GM21825 (cell line): ENCODE measurements around the gene NDRG3.
"Not testable (repeated sequence)": the region's sequence is repeated elsewhere in the genome, so short reads cannot be mapped to it uniquely, and the experiment has no call there.

Source experiments
- ATAC-seq: cut with Tn5 transposase; IDR thresholded peaks from one replicate; pipeline ENCODE4 v1.9.1; 2021; ENCODE audit warnings: mild to moderate bottlenecking, moderate library complexity; ENCODE audit not compliant: unreplicated experiment

The NDRG3 gene

DNA sequence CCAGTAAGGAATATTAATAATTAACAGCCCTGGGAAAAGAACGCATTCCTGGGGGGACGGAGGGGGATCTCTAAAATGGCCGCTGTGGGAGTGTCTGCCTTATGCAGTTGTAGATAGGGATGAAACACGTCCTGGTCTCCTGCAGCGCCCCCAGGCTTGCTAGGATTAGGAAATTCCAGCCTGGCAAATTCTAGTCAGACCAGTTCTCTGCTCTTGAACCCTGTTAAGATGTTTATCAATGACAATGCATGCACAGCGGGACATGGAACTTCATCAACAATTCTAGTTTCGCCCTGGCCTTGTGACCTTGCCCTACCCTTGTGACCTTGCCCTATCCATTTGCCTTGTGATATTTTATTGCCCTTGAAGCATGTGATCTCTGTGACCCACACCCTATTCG lies 50.4 kb downstream of the NDRG3 start:
- ATAC-seq: not testable (repeated sequence)

DNA sequence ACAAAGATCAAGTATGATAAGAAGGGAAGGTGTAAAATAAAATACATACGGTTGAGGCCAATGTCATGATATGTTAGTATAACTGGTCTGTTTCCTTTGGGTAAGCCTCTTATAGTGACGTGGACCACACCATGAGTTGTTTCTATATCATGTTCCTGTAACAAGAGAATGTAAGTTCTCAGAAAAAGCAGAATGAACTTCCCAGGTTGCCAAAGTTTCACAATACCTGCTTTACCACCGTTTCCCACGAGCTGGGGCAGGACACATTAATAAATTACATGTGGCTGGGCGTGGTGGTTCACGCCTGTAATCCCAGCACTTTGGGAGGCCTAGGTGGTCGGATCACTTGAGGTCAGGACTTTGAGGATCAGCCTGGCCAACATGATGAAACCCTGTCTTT lies 57.3 kb downstream of the NDRG3 start:
- ATAC-seq: no peak

DNA sequence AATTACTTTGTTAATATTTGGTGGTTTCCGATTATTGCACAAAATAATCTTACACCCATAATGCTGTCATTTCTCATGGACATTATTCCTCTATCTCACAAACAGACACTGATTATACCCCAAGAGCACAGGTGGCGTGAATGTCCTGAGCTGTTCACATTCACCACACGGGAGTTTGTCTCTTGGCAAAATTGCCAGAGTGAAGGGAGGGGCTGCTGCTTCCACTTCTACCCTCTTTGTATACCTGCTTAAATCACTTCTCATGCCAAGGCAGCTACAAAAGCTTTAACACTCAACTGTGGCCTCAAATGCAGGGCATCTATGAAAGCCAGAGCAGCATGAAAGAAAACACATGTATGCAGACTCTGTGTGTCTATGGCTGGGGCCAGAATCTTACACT lies 58.0 kb downstream of the NDRG3 start:
- ATAC-seq: no peak

DNA sequence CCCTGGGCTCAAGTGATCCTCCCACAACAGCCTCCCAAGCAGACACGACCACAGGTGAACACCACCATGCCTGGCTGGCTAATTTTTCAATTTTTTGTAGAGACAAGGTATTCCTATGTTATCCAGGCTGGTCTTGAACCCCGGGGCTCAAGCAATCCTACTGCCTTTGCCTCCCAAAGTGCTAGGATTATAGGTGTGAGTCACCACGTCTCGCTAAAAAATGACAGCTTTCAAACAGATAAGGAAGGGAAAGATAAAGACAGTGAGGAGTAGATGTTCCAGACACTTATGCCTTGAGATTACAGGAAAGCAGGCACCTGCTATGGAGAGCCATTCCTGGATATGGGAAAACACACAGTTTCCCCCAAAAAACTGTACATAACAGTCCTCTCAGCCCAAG lies 58.9 kb downstream of the NDRG3 start:
- ATAC-seq: no peak

- no peak for ATAC-seq
Observed at GRCh38 chr20:36686504-36686903, 59.4 kb downstream of the NDRG3 start.

DNA sequence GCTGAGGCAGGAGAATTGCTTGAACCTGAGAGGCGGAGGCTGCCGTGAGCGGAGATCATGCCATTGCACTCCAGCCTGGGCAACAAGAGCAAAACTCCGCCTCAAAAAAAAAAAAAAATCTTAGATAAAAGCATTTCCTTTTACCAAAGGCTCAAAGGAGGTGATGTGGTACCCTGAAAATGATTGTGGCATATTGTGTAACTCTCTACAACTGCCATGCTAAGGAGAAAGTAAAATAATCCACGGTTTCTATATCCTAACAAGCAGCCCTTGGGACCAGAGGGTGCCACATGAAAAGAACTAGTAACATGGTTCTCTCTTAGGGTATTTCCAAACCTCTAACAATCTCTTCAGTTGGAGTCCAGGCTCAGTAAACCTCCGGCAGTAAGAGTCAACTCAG lies 61.1 kb downstream of the NDRG3 start:
- no peak for ATAC-seq

DNA sequence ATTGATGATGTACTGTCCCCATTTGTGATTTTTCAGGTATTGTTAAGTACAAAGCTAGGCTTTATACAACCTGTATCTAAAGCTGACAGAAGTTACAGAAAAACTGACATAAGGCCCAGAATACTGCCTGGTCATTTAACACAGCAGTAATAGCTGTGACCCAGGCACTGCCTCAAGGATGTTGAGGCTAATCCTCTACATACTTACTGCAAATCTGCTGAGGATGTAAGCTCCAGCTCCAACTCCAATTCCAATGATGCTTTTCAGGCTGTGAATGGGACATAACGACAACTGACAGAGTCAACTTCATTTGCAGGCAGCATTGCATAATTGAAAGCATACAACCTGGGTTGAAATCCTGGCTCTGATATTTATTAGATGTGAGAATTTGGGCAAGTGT lies 63.6 kb downstream of the NDRG3 start:
- ATAC-seq: no peak

DNA sequence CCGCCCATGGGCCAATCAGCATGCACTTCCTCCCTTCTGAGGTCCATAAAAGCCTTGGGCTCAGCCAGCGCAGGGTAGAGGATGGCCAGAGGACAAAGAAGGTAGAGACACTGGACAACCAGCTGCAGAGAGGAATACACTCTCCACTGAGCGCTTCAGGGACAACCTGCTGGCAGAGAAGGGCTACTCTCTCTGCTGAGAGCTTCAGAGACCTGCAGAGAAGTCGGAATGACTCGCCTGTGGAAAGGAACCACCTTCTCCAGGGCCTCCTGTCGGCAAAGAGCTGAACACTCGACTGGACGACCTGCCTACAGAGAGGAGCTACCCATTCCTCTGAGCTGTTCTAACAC lies 68.5 kb downstream of the NDRG3 start:
- no peak for ATAC-seq

DNA sequence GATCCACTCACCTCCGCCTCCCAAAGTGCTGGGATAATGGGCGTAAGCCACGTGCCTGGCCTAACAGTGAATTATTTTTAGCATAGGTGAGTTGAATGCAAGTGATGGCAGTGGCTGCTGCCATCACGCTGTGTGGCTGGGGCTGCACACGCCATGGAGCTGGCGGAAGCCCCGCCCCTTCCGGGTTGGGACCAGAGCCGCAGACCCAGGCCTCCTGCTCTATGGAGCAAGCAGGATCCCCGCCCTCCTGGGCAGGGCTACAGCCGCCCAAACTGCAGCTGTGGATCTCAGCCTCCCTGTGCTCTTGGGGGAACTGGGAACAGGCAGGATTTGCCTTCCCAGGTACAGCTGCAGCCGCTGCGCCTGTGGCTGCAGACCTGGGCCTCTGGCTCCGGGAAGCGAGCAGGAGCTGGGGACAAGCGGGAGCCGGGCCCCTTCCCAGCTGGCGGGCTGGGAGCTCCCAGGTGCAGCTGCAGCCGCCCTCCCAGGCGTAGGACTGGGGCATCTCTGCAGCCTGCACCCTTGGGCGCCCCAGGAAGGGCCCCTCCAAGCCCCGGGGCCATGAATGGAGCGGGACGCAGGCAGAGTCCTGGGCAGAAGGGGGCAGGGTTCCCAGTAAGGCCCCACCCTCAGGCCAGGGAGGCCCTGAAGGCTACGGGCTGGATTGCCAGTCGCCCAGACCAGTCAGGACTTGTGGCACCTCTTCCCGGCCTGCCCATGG lies 69.0 kb downstream of the NDRG3 start:
- no peak for ATAC-seq

GRCh38 chr20:36675545-36675944 lies 70.3 kb downstream of the NDRG3 start:
- not testable (repeated sequence) for ATAC-seq

DNA sequence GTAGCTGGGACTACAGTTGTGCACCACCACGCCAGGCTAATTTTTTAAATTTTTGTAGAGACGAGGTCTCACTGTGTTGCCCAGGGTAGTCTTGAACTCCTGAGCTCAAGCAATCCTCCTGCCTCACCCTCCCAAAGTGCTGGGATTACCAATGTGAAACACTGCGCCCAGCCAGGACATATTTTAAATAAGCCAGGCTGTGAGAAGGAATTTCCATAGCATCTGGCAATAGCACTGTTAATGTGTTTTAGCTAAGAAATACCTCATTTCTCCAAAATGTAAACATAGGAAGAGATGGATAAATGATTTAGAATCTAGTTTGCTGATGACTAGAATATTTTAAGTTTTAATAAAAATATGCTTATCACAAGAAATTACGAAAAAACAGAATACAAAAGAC lies 72.9 kb downstream of the NDRG3 start:
- no peak for ATAC-seq

GRCh38 chr20:36670665-36671357 lies 75.1 kb downstream of the NDRG3 start:
- no peak for ATAC-seq

GRCh38 chr20:36666181-36666740 lies 79.6 kb downstream of the NDRG3 start:
- no peak for ATAC-seq

GRCh38 chr20:36663031-36663430 lies 82.9 kb downstream of the NDRG3 start:
- no peak for ATAC-seq

- ATAC-seq: no peak
Observed at GRCh38 chr20:36658300-36658699, 87.6 kb downstream of the NDRG3 start.

GRCh38 chr20:36656733-36657132 lies 89.2 kb downstream of the NDRG3 start:
- no peak for ATAC-seq

DNA sequence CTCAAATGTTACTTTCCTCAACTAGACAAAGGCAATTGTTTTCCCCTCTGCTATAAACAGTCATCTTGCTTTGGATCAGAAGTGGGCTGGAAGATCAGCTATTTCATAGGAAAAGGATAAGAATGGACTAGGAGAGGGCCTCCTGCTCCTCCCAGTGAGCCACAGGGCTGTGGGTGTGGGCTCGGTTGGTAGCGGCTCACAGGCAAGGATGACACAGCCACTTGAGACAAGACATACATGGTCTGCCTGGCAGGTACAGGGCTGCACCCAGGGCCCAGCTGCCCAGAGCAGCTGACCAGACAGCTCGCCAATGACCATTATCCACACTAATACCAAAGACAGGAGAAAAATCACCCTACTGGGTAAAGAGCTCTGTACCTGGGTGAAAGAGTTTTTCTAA lies 90.9 kb downstream of the NDRG3 start:
- no peak for ATAC-seq

GRCh38 chr20:36654506-36654905 lies 91.4 kb downstream of the NDRG3 start:
- no peak for ATAC-seq

- no peak for ATAC-seq
Observed at GRCh38 chr20:36653456-36653855, 92.4 kb downstream of the NDRG3 start.

DNA sequence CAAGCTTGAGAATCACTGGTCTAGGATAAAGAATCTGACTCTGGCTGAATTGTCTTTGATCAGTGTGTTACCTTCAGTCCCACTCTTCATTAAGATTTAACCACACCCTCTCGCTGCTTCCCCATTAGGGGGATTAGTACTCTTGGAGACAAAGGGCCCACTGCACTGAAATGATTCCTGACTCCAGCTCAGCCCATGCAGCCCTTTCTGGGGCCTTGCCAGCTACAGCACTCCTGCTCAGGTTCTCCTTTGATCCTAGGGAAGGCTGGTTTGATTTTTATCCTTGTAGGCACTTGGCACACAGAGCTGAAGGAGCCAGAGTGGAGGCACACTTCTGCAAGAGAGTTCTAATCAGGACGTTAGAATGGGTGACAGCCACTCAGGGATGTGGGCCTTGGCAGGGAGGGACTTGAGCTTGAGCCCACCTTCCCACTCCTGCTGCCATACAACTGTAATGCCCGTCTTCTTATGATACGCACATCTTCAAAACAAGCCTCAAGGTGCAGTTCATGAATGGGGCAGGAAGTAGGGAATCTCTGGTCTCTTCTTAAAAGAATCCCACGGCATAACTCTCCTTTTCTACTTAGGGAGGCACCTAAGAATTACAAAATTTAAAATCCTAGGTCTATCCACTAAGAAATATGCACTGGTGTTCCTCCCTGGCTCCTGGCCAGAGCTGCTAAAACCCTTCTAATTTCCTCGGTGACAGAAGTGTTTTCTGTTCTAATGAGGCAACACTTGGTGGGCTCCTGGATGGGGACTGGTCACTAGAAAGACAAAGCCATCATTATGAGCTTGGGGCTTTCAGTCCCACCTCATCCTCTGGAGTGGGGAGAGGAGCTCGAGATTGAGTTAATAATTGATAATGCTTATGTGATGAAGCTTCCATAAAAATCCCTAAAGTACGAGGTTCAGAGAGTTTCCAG lies 98.4 kb downstream of the NDRG3 start:
- no peak for ATAC-seq

GRCh38 chr20:36646678-36647077 lies 99.2 kb downstream of the NDRG3 start:
- no peak for ATAC-seq
